Measurements from ENCODE around the gene RSPH9.

The RSPH9 gene

DNA sequence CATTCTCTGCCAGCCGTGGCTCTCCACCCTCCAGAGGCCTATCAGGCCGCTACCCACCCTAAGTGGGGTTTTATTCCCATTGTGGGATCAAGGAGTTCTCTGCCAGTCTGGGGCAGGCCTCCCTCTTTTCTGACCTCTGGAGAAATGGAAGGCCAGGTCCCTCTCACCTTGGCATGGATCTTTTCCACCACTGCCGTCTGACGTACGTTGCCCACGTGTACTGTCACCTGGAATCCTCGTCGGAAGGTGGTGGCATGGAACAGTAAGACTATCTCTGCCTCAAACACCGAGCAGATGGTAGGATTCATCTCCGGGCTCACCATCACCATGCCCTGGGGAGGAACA is 23.0 kb upstream of the RSPH9 start:
- H3K9ac ChIP-seq: no peak overlapping the region
- H2AFZ ChIP-seq (ENCODE audit: low read depth): no peak overlapping the region
- no peaks in the 10 kb centered on the region for H3K27me3 ChIP-seq (ENCODE audit: insufficient read depth, low read depth)
- H3K4me1 ChIP-seq (ENCODE audit: low read depth, poor library complexity, severe bottlenecking): peaks cover 8% of the 10 kb centered on the region
- no peak overlapping the region for H3K4me2 ChIP-seq
- no peak overlapping the region for H3K27ac ChIP-seq
- H3K79me2 ChIP-seq (ENCODE audit: insufficient read depth, low read depth): 0 out of 2 replicates have a peak, but pooled peaks cover under 1% of the 10 kb centered on the region
- no peaks in the 10 kb centered on the region; the same call in 1 of the 2 replicates for H3K36me3 ChIP-seq (ENCODE audit: insufficient read depth)
- H4K20me1 ChIP-seq (ENCODE audit: insufficient read depth): no peaks in the 10 kb centered on the region
- TF ChIP-seq, protein P1, sequence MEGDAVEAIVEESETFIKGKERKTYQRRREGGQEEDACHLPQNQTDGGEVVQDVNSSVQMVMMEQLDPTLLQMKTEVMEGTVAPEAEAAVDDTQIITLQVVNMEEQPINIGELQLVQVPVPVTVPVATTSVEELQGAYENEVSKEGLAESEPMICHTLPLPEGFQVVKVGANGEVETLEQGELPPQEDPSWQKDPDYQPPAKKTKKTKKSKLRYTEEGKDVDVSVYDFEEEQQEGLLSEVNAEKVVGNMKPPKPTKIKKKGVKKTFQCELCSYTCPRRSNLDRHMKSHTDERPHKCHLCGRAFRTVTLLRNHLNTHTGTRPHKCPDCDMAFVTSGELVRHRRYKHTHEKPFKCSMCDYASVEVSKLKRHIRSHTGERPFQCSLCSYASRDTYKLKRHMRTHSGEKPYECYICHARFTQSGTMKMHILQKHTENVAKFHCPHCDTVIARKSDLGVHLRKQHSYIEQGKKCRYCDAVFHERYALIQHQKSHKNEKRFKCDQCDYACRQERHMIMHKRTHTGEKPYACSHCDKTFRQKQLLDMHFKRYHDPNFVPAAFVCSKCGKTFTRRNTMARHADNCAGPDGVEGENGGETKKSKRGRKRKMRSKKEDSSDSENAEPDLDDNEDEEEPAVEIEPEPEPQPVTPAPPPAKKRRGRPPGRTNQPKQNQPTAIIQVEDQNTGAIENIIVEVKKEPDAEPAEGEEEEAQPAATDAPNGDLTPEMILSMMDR (conservative IDR thresholded peaks at IDR 0.05; ENCODE audit: low read depth, low read length): no peak
- H3K4me3 ChIP-seq (IDR thresholded peaks at IDR 0.05; ENCODE audit: insufficient read depth, low read depth, low read length): no peak overlapping the region

DNA sequence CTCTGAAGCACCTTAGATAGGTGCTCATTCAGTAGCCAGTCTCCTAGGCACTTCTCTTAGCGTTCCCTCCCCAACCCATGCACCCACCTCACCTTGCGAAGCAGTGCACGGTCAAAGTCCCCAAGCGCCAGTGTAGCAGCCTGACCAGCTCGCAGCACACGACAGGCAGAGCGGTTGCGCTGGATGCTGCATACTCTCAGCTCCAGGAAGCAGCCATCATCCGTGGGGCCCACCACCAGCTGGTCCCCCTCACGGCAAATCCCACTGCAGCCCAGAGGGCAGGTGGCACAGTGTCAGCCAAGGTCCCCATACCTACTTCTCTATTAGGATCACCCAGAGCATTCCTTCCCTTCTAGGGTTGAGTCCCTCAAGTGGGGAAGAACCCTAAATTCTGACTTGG is 22.3 kb upstream of the RSPH9 start:
- H2AFZ ChIP-seq (ENCODE audit: low read depth): no peak overlapping the region
- H3K4me2 ChIP-seq: no peak overlapping the region
- TF ChIP-seq, protein P1 (conservative IDR thresholded peaks at IDR 0.05; ENCODE audit: low read depth, low read length): no peak
- H3K79me2 ChIP-seq (ENCODE audit: insufficient read depth, low read depth): peaks cover 5% of the 10 kb centered on the region; the same call in 1 of the 2 replicates
- no peaks in the 10 kb centered on the region for H4K20me1 ChIP-seq (ENCODE audit: insufficient read depth)
- no peak overlapping the region for H3K27ac ChIP-seq
- H3K9ac ChIP-seq: no peak overlapping the region
- peaks cover 15% of the 10 kb centered on the region for H3K4me1 ChIP-seq (ENCODE audit: low read depth, poor library complexity, severe bottlenecking)
- H3K36me3 ChIP-seq (ENCODE audit: insufficient read depth): no peaks in the 10 kb centered on the region; the same call in 1 of the 2 replicates
- H3K27me3 ChIP-seq (ENCODE audit: insufficient read depth, low read depth): no peaks in the 10 kb centered on the region
- H3K4me3 ChIP-seq (IDR thresholded peaks at IDR 0.05; ENCODE audit: insufficient read depth, low read depth, low read length): no peak overlapping the region

DNA sequence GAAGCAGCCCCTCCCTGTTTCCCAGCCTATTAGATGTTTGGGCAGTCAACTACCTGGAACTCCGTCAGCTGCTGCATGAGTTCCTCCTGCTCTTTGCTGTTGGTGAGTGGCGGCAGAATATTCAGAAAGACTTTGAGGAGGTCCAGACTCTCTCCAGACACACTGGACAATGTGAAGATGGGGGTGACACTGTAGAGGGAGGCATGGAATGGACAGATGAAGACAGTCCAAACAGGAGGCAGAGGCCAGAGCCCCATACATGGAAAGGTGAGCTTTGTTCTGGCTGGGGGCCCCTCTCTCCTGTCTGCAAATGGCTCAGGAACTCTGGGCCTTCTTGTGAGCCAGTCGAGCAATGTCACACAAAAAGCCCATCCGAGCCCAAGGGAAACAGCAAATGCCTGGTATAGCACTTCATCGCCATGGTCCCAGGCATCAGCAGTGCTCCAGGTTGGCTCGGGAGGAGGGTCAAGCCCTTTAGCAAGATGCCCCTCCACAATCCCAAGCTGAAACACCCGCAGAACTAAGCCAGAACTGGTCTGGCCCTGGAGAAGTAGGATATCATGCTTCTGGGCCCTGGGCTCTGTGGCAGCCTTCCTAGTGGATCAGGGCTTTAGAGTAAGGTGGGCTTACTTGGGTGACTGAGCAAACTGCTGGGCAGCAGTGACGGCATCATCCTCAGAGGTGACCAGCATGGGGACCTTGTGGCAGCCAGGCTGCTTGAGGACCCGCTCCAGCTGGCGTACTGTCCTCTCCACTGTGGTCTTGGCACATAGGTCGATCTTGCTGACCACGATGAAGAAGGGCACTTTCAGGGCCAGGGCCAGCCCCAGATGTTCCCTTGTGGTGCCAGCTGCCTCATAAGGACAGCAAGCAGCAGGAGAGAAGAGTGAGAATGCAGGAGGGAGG is 20.7 kb upstream of the RSPH9 start:
- Histone ChIP-seq H3K79me2 (ENCODE audit: insufficient read depth, low read depth) (peaks cover 9% of the 10 kb centered on the region; the same call in 1 of the 2 replicates), H3K4me2 (no peak overlapping the region), H4K20me1 (ENCODE audit: insufficient read depth) (no peaks in the 10 kb centered on the region), H3K27me3 (ENCODE audit: insufficient read depth, low read depth) (no peaks in the 10 kb centered on the region), H3K36me3 (ENCODE audit: insufficient read depth) (no peaks in the 10 kb centered on the region; the same call in 1 of the 2 replicates), H3K4me3 (IDR thresholded peaks at IDR 0.05; ENCODE audit: insufficient read depth, low read depth, low read length) (no peak overlapping the region), H3K9ac (no peak overlapping the region), H3K27ac (no peak overlapping the region), H2AFZ (ENCODE audit: low read depth) (no peak overlapping the region), H3K4me1 (ENCODE audit: low read depth, poor library complexity, severe bottlenecking) (peaks cover 22% of the 10 kb centered on the region)
- TF ChIP-seq, protein P1 (conservative IDR thresholded peaks at IDR 0.05; ENCODE audit: low read depth, low read length): no peak

DNA sequence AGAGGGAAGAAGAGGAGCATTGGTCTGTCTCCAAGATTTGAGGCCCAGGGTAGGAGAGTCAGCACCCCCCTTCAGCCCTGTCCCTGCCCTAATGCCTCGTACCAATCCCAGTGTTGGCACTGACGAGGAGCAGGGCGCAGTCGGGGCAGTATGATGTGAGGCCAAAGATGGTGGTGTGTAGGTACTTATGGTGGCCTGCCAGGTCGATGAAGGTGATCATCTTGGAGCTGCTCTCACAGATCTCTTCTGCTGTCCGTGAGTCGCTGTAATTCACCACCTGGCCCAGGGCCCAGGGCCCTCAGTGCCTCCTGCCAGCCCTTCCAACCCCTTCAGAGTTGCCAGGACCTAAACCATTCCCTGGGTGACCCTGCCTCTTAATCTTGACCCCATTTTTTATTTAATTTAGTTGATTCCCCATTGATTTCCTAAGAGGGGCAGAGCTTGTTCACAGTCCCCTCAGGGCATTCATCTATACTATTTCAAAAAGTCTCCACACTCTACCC is 20.0 kb upstream of the RSPH9 start:
- Histone ChIP-seq H3K79me2 (ENCODE audit: insufficient read depth, low read depth) (peaks cover 9% of the 10 kb centered on the region; the same call in 1 of the 2 replicates), H3K36me3 (ENCODE audit: insufficient read depth) (no peaks in the 10 kb centered on the region; the same call in 1 of the 2 replicates), H3K9ac (no peak overlapping the region), H3K27me3 (ENCODE audit: insufficient read depth, low read depth) (no peaks in the 10 kb centered on the region), H4K20me1 (ENCODE audit: insufficient read depth) (no peaks in the 10 kb centered on the region), H3K4me2 (no peak overlapping the region), H3K4me1 (ENCODE audit: low read depth, poor library complexity, severe bottlenecking) (peaks cover 22% of the 10 kb centered on the region), H3K27ac (no peak overlapping the region), H3K4me3 (IDR thresholded peaks at IDR 0.05; ENCODE audit: insufficient read depth, low read depth, low read length) (no peak overlapping the region), H2AFZ (ENCODE audit: low read depth) (no peak overlapping the region)
- TF ChIP-seq, protein P1 (conservative IDR thresholded peaks at IDR 0.05; ENCODE audit: low read depth, low read length): no peak
